SU-DHL-6 (cell line): ENCODE measurements around the gene ORC1.

Experiments used
- CTCF ChIP-seq: fragments of 200-600 bp; sonication (generic); IDR thresholded peaks from one replicate; pipeline ENCODE4 v1.5.1; 2017; ENCODE audit warnings: antibody characterized with exemption, mild to moderate bottlenecking, low read length, moderate library complexity; ENCODE audit not compliant: insufficient read depth, poor library complexity, severe bottlenecking
- EZH2phosphoT487 ChIP-seq: fragments of 200-600 bp; sonication (generic), shearing (Covaris generic); conservative IDR thresholded peaks from 2 replicates; pipeline ENCODE4 v1.6.1; 2018; ENCODE audit warnings: mild to moderate bottlenecking, antibody characterized with exemption, low read length, moderate library complexity, mixed read lengths

- TF ChIP-seq CTCF (no peak), EZH2phosphoT487 (no peak)
These were observed 582 bp downstream of the ORC1 start for GRCh38 chr1:52403566-52404115.
